Caco-2 (cell line): Measurements from ENCODE around the gene ARHGAP24. TPM values are rescaled to one million over a fixed set of nuclear protein-coding genes. Genes with fewer than 3 reads are reported as not detected.

Experiments used
- BruUV-seq: library from RNA; stranded (reverse); fragments of 400-500 nt; replicated peaks from 2 replicates; lab custom pipeline; 2021; lab: Mats Ljungman, UMichigan
- CTCF ChIA-PET: fragments of 300-600 bp; sonication (Branson Sonifier 250); formaldehyde crosslinking; loops from one replicate; lab custom pipeline; 2022; ENCODE audit warnings: antibody characterized with exemption; lab: Charles Lee
- POLR2A ChIA-PET: fragments of 300-600 bp; sonication (Branson Sonifier 250); formaldehyde crosslinking; loops from one replicate; lab custom pipeline; 2022; ENCODE audit warnings: antibody characterized with exemption; lab: Charles Lee
- DNase-seq, 2 experiments: peaks; one replicate each; pipeline versions ENCODE4 v3.0.0 to v3.0.0-alpha.2; 2020 to 2022
- H3K27me3 ChIP-seq: replicated peaks from 2 replicates; pipeline ENCODE4 v1.6.0; 2011; ENCODE audit warnings: low read length; ENCODE audit not compliant: control insufficient read depth, insufficient read depth
- H3K36me3 ChIP-seq: 2 replicates; pipeline ENCODE4 v1.5.1; 2011; ENCODE audit warnings: low read length; ENCODE audit not compliant: control insufficient read depth, insufficient read depth
- H3K4me1 ChIP-seq: fragments of 250-450 bp; sonication (Bioruptor Pico); 2 replicates; pipeline ENCODE4 v1.5.1; 2020; ENCODE audit warnings: mild to moderate bottlenecking
- H3K4me3 ChIP-seq: 2 replicates; pipeline ENCODE4 v1.5.1; 2011; ENCODE audit warnings: low read depth, mild to moderate bottlenecking, control low read depth, low read length
- H3K9me3 ChIP-seq: fragments of 250-450 bp; sonication (Bioruptor Pico); 2 replicates; pipeline ENCODE4 v1.5.1; 2020; ENCODE audit warnings: mild to moderate bottlenecking, moderate library complexity
- H3K27ac Mint-ChIP-seq: one replicate; pipeline ENCODE4 v1.8.0; 2022; ENCODE audit warnings: mixed read lengths; ENCODE audit not compliant: unreplicated experiment
- H3K27me3 Mint-ChIP-seq: one replicate; pipeline ENCODE4 v1.8.0; 2022; ENCODE audit warnings: mixed read lengths; ENCODE audit not compliant: insufficient read depth, unreplicated experiment
- H3K36me3 Mint-ChIP-seq: one replicate; pipeline ENCODE4 v1.8.0; 2022; ENCODE audit warnings: mild to moderate bottlenecking, mixed read lengths; ENCODE audit not compliant: insufficient read depth, unreplicated experiment
- H3K4me1 Mint-ChIP-seq: one replicate; pipeline ENCODE4 v1.8.0; 2022; ENCODE audit warnings: low read depth, mixed read lengths; ENCODE audit not compliant: unreplicated experiment
- H3K4me3 Mint-ChIP-seq: one replicate; pipeline ENCODE4 v1.8.0; 2022; ENCODE audit warnings: mild to moderate bottlenecking, moderate library complexity, mixed read lengths; ENCODE audit not compliant: unreplicated experiment
- H3K9me3 Mint-ChIP-seq: one replicate; pipeline ENCODE4 v1.8.0; 2022; ENCODE audit warnings: mixed read lengths; ENCODE audit not compliant: unreplicated experiment
- CTCF ChIP-seq, 2 experiments: fragments of 200-600 bp in 1 of 2; IDR thresholded peaks; 1 replicate in 1 of 2; 2 replicates in 1 of 2; pipeline versions ENCODE4 v1.5.1 to v1.8.0; 2011 to 2022; ENCODE audit warnings: antibody characterized with exemption in 1 of 2, control low read depth in 1 of 2, inconsistent platforms in 1 of 2, low read depth in 1 of 2, low read length in 1 of 2, mild to moderate bottlenecking in 1 of 2, moderate library complexity in 1 of 2; ENCODE audit not compliant: insufficient read depth in 1 of 2, severe bottlenecking in 1 of 2, unreplicated experiment in 1 of 2
- intact Hi-C: fragments of 100-400 bp; cut with micrococcal nuclease; formaldehyde crosslinking; loops from one replicate; pipeline ENCODE4 v1.10.0; 2022; ENCODE audit not compliant: unreplicated experiment
- total RNA-seq: library from RNA; stranded (reverse); gene quantifications from 2 replicates; pipeline ENCODE4 v1.2.3, GENCODE V29; 2022

ARHGAP24 gene
- total RNA-seq, 1 experiment from 2014 or later, result 2.8 TPM

- no peak overlapping the region for H3K27ac Mint-ChIP-seq
- CTCF ChIA-PET, result no interaction called here
- Histone ChIP-seq H3K36me3 (no peaks in the 10 kb centered on the region), H3K4me1 (no peaks in the 10 kb centered on the region), H3K27me3 (no peaks in the 10 kb centered on the region), H3K9me3 (no peaks in the 10 kb centered on the region), H3K4me3 (no peak overlapping the region)
- H3K4me1 Mint-ChIP-seq, result no peaks in the 10 kb centered on the region
- intact Hi-C loops, result no loop called here
- H3K4me3 Mint-ChIP-seq, result no peak overlapping the region
- H3K9me3 Mint-ChIP-seq, result no peaks in the 10 kb centered on the region
- POLR2A ChIA-PET, result no interaction called here
- no peak for DNase-seq
- H3K27me3 Mint-ChIP-seq, result peaks cover 10% of the 10 kb centered on the region
- TF ChIP-seq CTCF (IDR thresholded peaks at IDR 0.05; ENCODE audit: insufficient read depth in 1 of 2, low read depth in 1 of 2, low read length in 1 of 2, severe bottlenecking in 1 of 2, unreplicated experiment in 1 of 2), result no peak
- no peaks in the 10 kb centered on the region for H3K36me3 Mint-ChIP-seq
- BruUV-seq, result no TSS peak
These were observed 308.5 kb downstream of the ARHGAP24 start for GRCh38 chr4:85783483-85783882.

- Histone ChIP-seq H3K4me3 (no peak overlapping the region), H3K4me1 (no peaks in the 10 kb centered on the region), H3K27me3 (no peaks in the 10 kb centered on the region), H3K36me3 (no peaks in the 10 kb centered on the region), H3K9me3 (no peaks in the 10 kb centered on the region)
- no peak for TF ChIP-seq CTCF (IDR thresholded peaks at IDR 0.05; ENCODE audit: insufficient read depth in 1 of 2, low read depth in 1 of 2, low read length in 1 of 2, severe bottlenecking in 1 of 2, unreplicated experiment in 1 of 2)
- no TSS peak for BruUV-seq
- Mint-ChIP-seq H3K9me3 (no peaks in the 10 kb centered on the region), H3K4me3 (no peak overlapping the region), H3K27me3 (peaks cover 10% of the 10 kb centered on the region), H3K4me1 (no peaks in the 10 kb centered on the region), H3K36me3 (no peaks in the 10 kb centered on the region), H3K27ac (no peak overlapping the region)
- intact Hi-C loops, result no loop called here
- ChIA-PET POLR2A (no interaction called here), CTCF (no interaction called here)
- DNase-seq, result no peak
These were observed 308.9 kb downstream of the ARHGAP24 start for GRCh38 chr4:85783900-85784299.

- Histone ChIP-seq H3K4me3 (no peak overlapping the region), H3K27me3 (no peaks in the 10 kb centered on the region), H3K4me1 (no peaks in the 10 kb centered on the region), H3K36me3 (no peaks in the 10 kb centered on the region), H3K9me3 (no peaks in the 10 kb centered on the region)
- Mint-ChIP-seq H3K4me3 (no peak overlapping the region), H3K36me3 (no peaks in the 10 kb centered on the region), H3K27ac (no peak overlapping the region), H3K27me3 (peaks cover 10% of the 10 kb centered on the region), H3K4me1 (no peaks in the 10 kb centered on the region), H3K9me3 (no peaks in the 10 kb centered on the region)
- ChIA-PET POLR2A (no interaction called here), CTCF (no interaction called here)
- BruUV-seq, result no TSS peak
- intact Hi-C loops, result no loop called here
- DNase-seq, result no peak
- no peak for TF ChIP-seq CTCF (IDR thresholded peaks at IDR 0.05; ENCODE audit: insufficient read depth in 1 of 2, low read depth in 1 of 2, low read length in 1 of 2, severe bottlenecking in 1 of 2, unreplicated experiment in 1 of 2)
These were observed 309.4 kb downstream of the ARHGAP24 start for GRCh38 chr4:85784348-85784747.
